ENCODE measurements around the gene CCSER1.

DNA sequence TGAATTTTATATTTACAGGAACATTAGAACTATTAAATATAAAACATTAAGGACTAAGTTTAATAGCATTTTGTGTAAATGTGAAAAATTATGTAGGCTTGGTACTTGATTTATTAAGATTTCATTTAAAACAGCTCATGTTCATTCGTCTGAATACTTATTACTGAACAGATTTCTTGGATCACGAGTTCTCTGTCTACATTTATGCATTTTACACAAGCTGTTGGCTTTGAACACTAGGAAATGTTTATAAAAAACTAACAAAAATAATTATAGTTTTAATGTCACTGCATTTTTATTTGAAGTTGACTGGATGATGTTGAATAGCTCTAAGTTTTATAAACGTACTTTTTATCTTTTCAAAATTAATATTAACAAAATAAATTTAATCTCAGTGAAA, 888.7 kb downstream of the CCSER1 start:
- TF ChIP-seq POLR2AphosphoS5 (IDR thresholded peaks at IDR 0.05; ENCODE audit: borderline replicate concordance, low read depth, low read length) (no peak), EZH2 (IDR thresholded peaks at IDR 0.05) (no peak)

Data from SK-N-MC (cell line).